Activated naive CD4-positive, alpha-beta T cell treated with anti-CD3 and anti-CD28 coated beads, Interleukin-2, amount 50 U/mL, for 24 hours (primary cell): ENCODE data around the gene GPR31.
"Not testable (repeated sequence)": the region's sequence is repeated elsewhere in the genome, so short reads cannot be mapped to it uniquely, and the experiment has no call there.

Experiments used
- H3K27ac Mint-ChIP-seq: one replicate; pipeline ENCODE4 v1.8.0; 2021; ENCODE audit warnings: mild to moderate bottlenecking, mixed read lengths
- H3K27me3 Mint-ChIP-seq: one replicate; pipeline ENCODE4 v1.8.0; 2021; ENCODE audit warnings: mixed read lengths
- H3K36me3 Mint-ChIP-seq: one replicate; pipeline ENCODE4 v1.8.0; 2021; ENCODE audit warnings: mixed read lengths
- H3K4me1 Mint-ChIP-seq: one replicate; pipeline ENCODE4 v1.8.0; 2021; ENCODE audit warnings: mixed read lengths
- H3K4me3 Mint-ChIP-seq: one replicate; pipeline ENCODE4 v1.8.0; 2021; ENCODE audit warnings: mild to moderate bottlenecking, mixed read lengths
- H3K9me3 Mint-ChIP-seq: one replicate; pipeline ENCODE4 v1.8.0; 2021; ENCODE audit warnings: mixed read lengths

Gene GPR31, protein sequence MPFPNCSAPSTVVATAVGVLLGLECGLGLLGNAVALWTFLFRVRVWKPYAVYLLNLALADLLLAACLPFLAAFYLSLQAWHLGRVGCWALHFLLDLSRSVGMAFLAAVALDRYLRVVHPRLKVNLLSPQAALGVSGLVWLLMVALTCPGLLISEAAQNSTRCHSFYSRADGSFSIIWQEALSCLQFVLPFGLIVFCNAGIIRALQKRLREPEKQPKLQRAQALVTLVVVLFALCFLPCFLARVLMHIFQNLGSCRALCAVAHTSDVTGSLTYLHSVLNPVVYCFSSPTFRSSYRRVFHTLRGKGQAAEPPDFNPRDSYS

DNA sequence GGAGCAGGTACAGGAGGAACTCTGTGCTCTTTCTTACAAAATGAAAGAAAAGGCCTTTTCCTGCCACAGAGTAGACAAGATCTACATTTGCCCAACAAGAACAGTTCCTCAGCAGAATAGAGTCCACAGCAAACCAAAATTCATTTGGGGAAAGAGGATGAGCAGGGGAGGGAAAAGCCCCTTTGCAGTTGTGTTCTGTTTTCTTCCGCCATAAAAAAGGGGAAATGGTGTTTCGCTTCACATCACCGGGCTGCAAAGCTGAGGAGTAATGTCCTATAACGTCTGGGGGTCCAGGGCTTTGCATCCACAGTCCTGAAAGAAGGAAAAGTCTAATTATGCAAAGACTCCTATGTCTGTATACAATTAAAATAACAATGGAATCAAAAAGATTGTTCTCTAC, at the start of gene GPR31:
TSS of gene GPR31 (minus strand) at position 118 of the 400 bp plus-strand sequence. CDS start 149 bp downstream, outside the sequence.
- H3K27ac Mint-ChIP-seq = no peak within 1 kb of the TSS

DNA sequence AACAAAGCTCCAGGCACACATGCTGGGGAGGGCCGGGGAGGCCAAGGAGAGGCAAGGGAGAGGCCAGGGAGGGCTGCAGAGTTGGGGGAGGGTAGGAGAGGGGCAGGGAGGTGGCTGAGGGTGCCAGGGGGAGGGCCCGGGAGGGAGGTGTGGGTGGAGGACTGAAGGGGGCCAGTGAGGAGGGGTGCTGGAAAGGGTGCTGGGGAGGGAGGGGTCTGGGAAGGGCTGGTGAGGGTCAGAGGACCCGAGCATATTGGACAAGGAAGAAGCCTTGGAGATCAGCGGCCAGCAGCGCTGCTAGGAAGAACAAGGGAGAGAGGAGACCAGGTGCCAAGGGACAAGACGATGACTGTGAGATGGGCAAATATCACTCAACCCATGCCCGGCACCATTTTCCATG, 49.7 kb upstream of the GPR31 start:
- Mint-ChIP-seq H3K27me3 (no peaks in the 10 kb centered on the region), H3K9me3 (no peaks in the 10 kb centered on the region)

More for the DNA sequence above, at the start of gene GPR31:
- H3K4me3 Mint-ChIP-seq = no peak within 1 kb of the TSS
- no peaks in the 10 kb centered on the region for H3K4me1 Mint-ChIP-seq
- no peaks in the 10 kb centered on the region for H3K9me3 Mint-ChIP-seq
- no peaks in the 10 kb centered on the region for H3K27me3 Mint-ChIP-seq
- no peaks in the 10 kb centered on the region for H3K36me3 Mint-ChIP-seq

DNA sequence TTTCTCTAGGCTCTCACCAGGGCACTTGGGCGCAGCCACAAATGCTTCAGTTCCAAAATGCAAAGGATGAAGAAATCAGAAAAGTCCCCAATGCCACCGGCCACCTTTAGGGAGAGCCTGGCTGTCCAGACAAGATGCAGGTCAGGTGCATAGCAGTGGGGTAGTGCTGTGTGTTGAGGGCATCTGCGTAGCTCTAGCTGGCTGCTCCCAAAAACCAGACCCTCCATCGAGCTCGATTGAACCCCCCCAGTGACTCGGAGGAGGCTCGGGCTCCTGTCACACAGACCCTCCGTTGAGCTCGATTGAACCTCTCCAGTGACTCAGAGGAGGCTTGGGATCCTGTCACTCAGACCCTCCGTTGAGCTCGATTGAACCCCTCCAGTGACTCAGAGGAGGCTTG, 47.5 kb upstream of the GPR31 start:
- H3K4me1 Mint-ChIP-seq, H3K36me3 Mint-ChIP-seq, H3K9me3 Mint-ChIP-seq, H3K27me3 Mint-ChIP-seq, H3K27ac Mint-ChIP-seq, H3K4me3 Mint-ChIP-seq: not testable (repeated sequence)

More for the DNA sequence above, 49.7 kb upstream of the GPR31 start:
- Mint-ChIP-seq H3K4me1 (no peaks in the 10 kb centered on the region), H3K36me3 (no peaks in the 10 kb centered on the region), H3K27ac (no peak overlapping the region), H3K4me3 (no peak overlapping the region)

DNA sequence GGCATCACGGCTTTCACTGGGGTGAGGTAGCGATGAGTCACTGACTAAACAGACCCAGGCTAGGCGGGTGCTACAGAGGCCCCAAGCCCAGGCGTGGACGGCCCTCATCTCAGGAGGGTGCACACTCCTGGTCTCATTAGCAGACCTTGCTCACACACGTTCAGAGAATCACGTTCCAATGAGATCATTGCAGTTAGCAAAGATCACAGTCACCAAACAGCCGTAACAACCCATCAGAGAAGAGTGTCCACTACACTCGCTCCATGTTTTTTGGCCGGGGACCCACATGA, 46.2 kb upstream of the GPR31 start:
- not testable (repeated sequence) for H3K36me3 Mint-ChIP-seq

DNA sequence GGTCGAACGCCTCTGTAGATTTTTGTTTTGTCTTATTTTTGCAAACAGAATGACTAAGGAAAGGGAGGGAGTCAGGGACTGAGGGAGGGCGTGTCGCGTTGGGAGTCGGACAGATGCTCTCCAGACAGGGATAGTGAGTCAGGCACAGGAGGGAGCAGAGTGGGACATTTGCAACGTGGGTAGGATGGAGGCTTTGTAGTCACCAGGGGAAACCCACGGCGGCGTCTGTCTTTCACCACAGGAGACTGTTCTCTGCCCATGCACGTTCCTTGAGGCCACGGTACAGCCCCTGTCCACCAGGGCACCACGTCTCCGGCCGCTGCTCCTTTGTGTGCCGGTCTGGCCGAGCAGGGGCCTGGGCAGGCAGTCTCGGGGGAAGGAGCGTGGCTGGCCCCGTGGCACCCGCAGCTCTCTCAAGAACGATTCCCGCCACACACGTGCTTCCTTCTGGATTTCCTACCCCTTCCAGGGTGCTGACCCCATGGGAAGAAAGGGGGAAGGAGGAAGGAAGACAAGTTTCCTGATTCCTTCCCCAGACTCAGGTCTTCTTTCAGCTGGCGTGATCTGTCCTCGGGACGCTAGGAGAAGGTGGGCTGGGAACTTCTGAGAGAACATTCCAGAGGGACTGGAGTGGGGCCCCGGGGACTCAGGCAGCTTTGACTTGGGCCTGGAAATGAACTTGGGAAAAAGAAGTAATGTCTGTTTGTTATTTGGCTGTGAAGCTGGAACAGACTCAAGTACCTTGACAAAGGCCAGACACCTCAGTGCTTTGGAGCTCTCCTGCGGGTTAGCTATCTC, 45.7 kb upstream of the GPR31 start:
- not testable (repeated sequence) for H3K36me3 Mint-ChIP-seq, H3K27me3 Mint-ChIP-seq, H3K27ac Mint-ChIP-seq, H3K9me3 Mint-ChIP-seq, H3K4me3 Mint-ChIP-seq, H3K4me1 Mint-ChIP-seq

More for the DNA sequence above, 46.2 kb upstream of the GPR31 start:
- not testable (repeated sequence) for H3K27me3 Mint-ChIP-seq, H3K27ac Mint-ChIP-seq, H3K9me3 Mint-ChIP-seq, H3K4me1 Mint-ChIP-seq, H3K4me3 Mint-ChIP-seq

DNA sequence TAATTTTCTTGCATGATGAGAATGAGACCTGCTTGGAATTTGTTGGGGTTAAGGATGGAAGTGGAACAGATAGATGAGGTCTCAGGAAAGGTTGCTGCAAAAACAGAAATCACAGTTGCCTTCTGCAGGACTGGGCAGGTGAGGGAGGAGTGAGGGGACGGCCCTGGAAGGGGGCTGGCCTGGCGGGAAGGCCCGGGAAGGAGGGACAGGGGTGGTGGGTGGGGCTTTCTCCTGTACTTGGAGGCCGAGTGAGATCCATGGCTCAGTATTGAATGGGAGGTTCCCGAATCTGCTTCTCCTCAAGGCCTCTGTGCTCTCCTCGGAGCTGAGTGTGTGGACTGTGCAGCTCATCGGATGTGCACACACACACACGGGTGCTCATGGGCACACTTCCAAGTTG, 44.8 kb upstream of the GPR31 start:
- not testable (repeated sequence) for H3K36me3 Mint-ChIP-seq, H3K4me3 Mint-ChIP-seq, H3K4me1 Mint-ChIP-seq, H3K27me3 Mint-ChIP-seq, H3K9me3 Mint-ChIP-seq, H3K27ac Mint-ChIP-seq

DNA sequence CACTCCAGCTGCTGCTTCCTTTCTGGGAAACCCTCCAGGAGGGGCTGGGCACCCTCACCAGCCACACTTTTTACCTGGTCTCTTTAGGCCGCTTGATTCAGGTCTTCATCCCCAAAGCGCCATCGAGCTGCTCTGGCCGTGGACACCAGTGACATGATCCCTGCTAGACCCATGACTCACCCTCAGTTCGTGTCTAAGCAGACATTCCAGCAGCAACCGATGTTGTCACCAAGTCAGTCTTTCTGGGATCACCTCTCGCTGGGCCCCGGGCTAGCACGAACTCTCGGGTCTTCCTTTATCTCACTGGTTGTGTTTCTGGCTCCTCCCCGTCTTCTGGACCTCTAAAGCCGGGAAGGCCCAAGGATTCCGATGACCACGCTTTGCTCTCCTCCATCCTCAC, 43.0 kb upstream of the GPR31 start:
- H3K36me3 Mint-ChIP-seq = no peaks in the 10 kb centered on the region
- no peak overlapping the region for H3K4me3 Mint-ChIP-seq
- peaks cover 10% of the 10 kb centered on the region for H3K27me3 Mint-ChIP-seq
- H3K27ac Mint-ChIP-seq = no peak overlapping the region
- no peaks in the 10 kb centered on the region for H3K4me1 Mint-ChIP-seq
- no peaks in the 10 kb centered on the region for H3K9me3 Mint-ChIP-seq

DNA sequence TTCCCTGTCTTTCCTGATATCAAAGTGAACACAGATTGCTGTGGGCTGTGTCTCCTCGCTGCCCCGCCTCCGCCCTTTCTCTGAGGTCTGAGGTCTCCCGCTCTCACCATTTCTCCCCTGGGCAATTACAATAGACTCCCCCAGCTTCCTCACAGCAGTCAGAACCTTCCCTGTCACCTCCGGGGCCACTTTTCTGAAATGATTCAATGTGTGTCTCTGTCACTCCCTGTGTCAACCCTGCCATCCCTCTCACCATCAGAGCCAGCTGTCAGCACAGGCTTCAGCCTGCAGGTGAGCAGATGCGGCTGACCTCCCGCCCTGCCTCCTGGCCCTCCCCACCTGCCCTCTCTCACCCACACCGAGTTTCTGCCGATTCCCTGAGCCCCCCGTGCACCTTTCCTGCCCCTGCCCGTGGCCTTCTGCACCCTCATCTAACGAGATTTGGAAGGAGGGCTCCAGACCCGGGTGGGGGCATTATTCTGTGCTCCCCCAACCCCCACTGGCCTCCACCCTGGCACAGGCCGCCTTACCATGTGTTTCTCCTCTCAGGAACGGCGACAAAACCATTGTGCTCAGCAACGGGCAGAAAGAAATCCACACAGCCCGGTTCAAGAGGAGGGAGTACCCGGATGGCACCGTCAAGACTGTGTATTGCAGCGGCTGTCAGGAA, 38.3 kb upstream of the GPR31 start:
- not testable (repeated sequence) for H3K27ac Mint-ChIP-seq

DNA sequence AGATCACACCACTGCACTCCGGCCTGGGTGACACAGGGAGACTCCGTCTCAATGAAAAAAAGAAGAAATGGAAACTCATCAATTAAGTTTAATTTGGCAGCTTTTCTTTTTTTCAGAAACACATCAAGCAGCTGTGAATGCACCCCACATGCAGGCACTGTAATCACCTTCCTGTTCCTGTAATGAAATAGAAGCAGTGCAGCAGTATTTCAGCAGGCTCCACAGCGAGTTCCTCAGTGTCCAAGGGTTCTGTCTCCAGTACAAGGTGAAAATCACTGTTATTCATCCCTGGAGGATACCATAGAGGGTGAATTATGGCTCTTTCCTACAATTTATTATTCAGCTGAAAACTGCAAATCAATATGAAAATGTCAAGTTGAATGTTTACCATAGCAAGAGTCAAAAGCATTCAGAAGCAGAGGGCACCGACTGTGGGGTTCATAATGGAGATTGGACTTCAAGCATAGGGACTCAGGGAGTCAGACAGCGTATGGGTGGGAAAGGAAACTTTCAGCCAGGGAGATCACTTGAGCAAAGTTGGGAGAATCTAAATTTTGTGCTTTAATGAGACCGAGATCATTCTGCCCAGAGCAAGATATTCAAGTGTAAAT, 35.8 kb upstream of the GPR31 start:
- H3K4me1 Mint-ChIP-seq, H3K4me3 Mint-ChIP-seq, H3K36me3 Mint-ChIP-seq, H3K27ac Mint-ChIP-seq, H3K27me3 Mint-ChIP-seq, H3K9me3 Mint-ChIP-seq: not testable (repeated sequence)

More for the DNA sequence above, 38.3 kb upstream of the GPR31 start:
- not testable (repeated sequence) for H3K9me3 Mint-ChIP-seq, H3K4me3 Mint-ChIP-seq, H3K4me1 Mint-ChIP-seq, H3K36me3 Mint-ChIP-seq
- H3K27me3 Mint-ChIP-seq = peaks cover 12% of the 10 kb centered on the region

DNA sequence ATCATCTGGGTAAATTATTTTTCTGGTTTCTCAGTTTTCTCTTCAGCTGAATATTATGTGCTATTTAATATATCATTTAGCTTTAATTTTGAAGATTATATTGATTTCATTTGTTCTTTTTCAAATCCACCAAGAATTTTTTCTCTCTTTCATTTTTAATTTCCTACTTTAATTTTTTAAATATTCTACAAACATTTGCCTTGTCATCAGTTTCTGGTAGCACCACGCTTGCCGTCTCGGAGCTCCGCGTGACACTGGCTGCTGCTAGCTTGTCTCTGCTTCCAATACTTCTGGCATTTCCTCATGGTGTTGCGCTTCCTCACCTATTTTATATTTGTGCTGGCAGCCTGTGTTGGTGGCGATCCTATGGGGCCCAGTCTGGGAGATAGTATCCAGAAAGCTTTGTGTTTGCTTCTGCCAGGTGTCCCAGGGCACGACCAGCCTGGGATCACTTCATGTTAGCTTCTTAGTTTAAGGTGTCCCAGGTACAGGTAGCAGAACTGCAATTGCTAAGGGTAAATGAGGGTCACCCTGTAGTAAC, 33.3 kb upstream of the GPR31 start:
- not testable (repeated sequence) for H3K9me3 Mint-ChIP-seq, H3K27me3 Mint-ChIP-seq, H3K4me1 Mint-ChIP-seq, H3K27ac Mint-ChIP-seq, H3K36me3 Mint-ChIP-seq, H3K4me3 Mint-ChIP-seq

DNA sequence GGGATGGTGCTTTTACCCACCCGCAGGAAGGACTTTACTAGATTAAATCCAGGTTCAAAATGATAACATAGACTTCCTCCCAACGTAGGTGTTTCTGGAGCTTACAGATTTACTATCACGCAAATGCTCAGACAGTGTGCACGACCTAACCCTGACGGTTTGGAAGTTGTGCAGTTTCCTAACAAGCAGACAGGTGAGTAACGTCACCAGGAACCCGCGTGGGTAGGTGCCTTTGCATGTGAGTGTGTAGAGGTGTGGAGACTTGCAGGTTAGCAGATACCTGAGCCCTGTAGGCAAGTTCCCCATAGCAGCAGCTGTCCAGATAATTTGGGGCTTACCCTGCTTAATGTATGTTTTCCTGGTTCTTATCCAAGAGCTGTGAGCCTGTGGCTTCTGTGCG, 29.5 kb upstream of the GPR31 start:
- H3K4me1 Mint-ChIP-seq, H3K27me3 Mint-ChIP-seq, H3K36me3 Mint-ChIP-seq, H3K4me3 Mint-ChIP-seq, H3K27ac Mint-ChIP-seq, H3K9me3 Mint-ChIP-seq: not testable (repeated sequence)

DNA sequence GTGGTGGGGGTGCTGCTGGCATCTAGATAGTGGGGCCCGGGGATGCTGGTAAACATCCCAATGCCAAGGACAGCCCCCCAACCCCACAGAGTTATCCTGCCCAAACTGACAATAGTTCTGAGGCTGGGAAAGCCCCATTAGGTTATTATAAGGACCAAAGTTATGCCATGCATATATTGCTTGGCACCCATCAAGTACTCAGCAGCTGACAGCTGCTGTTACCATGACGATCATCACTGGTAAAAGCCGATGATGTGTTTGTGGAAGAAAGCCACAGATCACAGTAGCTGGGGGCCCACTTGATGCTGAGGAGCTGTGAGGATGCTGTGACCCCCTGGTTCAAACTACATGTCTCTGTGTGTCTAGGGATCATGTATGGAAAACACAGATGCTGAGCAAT, 27.3 kb upstream of the GPR31 start:
- H3K27me3 Mint-ChIP-seq, H3K36me3 Mint-ChIP-seq, H3K9me3 Mint-ChIP-seq, H3K27ac Mint-ChIP-seq, H3K4me3 Mint-ChIP-seq, H3K4me1 Mint-ChIP-seq: not testable (repeated sequence)

DNA sequence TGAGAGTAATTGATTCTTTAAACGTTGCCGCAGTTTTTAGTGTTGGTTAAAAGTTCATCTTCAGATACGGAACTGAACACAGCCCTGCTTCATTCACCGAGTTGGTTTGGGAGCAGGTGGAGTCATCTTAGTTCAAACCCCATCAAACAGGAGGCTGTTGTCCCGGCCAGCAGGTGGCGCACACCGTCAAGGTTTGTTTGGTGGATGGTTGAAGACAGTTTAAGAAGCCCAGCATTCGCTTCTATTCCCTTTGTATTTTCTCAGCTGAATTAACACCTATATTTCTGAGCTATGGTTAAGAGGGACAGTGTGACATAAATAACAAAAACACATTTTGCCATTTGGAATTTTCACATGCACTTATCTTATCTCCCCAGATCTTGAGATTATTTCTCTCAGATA, 25.1 kb upstream of the GPR31 start:
- not testable (repeated sequence) for H3K4me1 Mint-ChIP-seq

DNA sequence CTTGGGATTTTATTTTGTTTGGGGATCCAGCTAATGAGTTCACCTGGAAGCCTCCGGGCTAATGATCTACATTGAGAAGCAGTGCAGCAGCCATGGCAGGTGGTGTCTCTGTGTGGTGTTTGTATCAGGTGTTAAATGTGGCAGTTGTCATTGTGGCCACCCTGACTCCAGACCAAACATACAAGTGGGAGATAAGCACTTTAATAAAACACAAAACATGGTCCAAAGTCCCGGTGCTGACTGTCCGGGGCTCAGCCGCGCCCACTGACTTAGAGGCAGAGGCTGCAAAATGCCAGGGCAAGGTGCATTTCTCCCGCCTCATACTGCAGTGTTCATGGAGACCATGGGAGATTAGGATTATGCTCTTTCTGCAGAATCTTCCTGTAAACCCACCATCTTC, 23.6 kb upstream of the GPR31 start:
- H3K36me3 Mint-ChIP-seq, H3K9me3 Mint-ChIP-seq, H3K4me3 Mint-ChIP-seq, H3K27me3 Mint-ChIP-seq, H3K27ac Mint-ChIP-seq, H3K4me1 Mint-ChIP-seq: not testable (repeated sequence)

More for the DNA sequence above, 25.1 kb upstream of the GPR31 start:
- H3K4me3 Mint-ChIP-seq, H3K36me3 Mint-ChIP-seq, H3K9me3 Mint-ChIP-seq, H3K27ac Mint-ChIP-seq, H3K27me3 Mint-ChIP-seq: not testable (repeated sequence)

DNA sequence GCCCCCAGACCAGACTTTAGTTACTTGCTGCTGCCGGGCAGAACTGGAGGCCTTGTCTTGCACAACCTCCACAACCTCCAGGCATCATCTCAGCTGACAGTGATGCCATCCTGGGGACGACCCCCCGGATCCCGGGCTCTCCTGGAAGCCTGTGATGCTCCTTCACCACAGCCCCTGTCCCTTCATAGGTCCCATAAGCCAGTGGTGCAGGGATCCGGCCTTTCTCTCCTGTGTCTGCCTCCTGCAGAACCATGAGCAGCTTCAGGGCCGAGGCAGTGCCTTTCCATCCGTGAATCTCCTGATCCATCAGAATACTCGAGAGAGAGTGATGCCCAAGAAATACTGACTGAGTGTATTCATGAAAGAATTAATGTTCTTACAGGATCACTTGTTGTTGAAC, 22.3 kb upstream of the GPR31 start:
- not testable (repeated sequence) for H3K27ac Mint-ChIP-seq, H3K27me3 Mint-ChIP-seq, H3K36me3 Mint-ChIP-seq

More for the DNA sequence above, 22.3 kb upstream of the GPR31 start:
- not testable (repeated sequence) for H3K4me1 Mint-ChIP-seq, H3K4me3 Mint-ChIP-seq, H3K9me3 Mint-ChIP-seq
